Measurements from ENCODE around the gene PROK2. TPM values are rescaled to one million over a fixed set of nuclear protein-coding genes. Genes with fewer than 3 reads are reported as not detected.

PROK2 gene
- total and polyA plus RNA-seq, 8 donors, result 0.09 to 0.46 (median 0.34) TPM; not detected in 4

DNA sequence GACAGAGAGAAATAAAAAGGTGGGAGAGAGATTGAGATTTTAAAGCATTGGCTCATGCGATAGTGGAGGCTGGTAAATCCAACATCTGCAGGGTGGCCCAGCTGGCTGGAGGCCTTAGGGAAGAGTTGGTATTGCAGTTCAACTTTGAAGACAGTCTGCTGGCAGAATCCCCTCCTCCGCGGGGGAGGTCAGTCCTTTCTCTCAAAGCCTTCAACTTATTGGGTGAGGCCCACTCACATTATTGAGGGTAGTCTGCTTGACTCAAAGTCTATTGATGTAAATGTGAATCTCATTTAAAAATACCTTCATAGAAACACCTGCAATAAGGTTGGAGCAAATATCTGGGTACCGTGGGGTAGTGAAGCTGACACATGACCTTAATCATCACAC is 31.8 kb upstream of the PROK2 start:
- Histone ChIP-seq H3K27me3 (no peaks in the 10 kb centered on the region), H3K36me3 (no peaks in the 10 kb centered on the region), H3K27ac (no peak overlapping the region), H3K9me3 (no peaks in the 10 kb centered on the region), H3K4me1 (no peaks in the 10 kb centered on the region), H3K4me3 (no peak overlapping the region)
- DNase-seq, result no peak
- intact Hi-C loops (cut with DNase I), result no loop called here
- TF ChIP-seq, protein P1, sequence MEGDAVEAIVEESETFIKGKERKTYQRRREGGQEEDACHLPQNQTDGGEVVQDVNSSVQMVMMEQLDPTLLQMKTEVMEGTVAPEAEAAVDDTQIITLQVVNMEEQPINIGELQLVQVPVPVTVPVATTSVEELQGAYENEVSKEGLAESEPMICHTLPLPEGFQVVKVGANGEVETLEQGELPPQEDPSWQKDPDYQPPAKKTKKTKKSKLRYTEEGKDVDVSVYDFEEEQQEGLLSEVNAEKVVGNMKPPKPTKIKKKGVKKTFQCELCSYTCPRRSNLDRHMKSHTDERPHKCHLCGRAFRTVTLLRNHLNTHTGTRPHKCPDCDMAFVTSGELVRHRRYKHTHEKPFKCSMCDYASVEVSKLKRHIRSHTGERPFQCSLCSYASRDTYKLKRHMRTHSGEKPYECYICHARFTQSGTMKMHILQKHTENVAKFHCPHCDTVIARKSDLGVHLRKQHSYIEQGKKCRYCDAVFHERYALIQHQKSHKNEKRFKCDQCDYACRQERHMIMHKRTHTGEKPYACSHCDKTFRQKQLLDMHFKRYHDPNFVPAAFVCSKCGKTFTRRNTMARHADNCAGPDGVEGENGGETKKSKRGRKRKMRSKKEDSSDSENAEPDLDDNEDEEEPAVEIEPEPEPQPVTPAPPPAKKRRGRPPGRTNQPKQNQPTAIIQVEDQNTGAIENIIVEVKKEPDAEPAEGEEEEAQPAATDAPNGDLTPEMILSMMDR (IDR thresholded peaks at IDR 0.05), result no peak
- FAIRE-seq, result no peak
- whole genome bisulfite sequencing, 2 donors, result 88 to 92% methylated on average over 4 of the region's 4 CpGs
- no peak for ATAC-seq

DNA sequence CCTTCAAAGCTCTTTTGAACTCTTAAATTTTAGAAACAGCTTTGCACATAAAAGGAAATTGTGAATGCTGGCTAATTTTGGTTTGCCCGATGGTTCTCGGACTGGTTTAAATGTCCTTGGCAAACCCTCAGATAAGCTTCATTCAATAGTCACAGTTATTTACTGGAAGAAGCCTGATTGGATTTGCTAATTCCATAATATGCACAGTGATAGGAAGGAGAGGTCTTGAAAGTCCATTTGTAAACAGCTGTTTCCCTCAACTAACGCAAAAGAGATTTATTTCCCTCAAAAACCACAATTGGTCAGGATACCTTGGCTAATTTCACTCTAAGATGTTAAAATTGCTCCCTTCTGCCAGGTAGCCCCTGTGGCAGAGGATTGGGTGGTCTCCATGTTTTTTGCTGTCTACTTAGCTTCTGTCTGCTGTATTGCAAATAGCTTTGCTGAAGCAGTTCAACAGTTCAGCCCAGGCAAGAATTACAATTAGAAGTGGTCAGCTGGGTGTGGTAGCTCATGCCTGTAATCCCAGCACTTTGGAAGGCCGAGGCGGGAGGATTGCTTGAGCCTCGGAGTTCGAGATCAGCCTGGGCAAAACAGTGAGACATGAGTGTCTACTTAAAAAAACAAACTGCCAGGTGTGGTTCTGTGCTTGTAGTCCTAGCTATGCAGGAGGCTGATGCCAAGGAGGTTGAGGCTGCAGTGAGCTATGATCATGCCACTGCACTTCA is 30.6 kb upstream of the PROK2 start:
- no peak for DNase-seq
- H3K4me1 ChIP-seq, result no peaks in the 10 kb centered on the region
- H3K36me3 ChIP-seq, result no peaks in the 10 kb centered on the region
- H3K9me3 ChIP-seq, result no peaks in the 10 kb centered on the region
- TF ChIP-seq, protein P1 (IDR thresholded peaks at IDR 0.05), result no peak
- no peak overlapping the region for H3K27ac ChIP-seq
- no peak for FAIRE-seq
- WGBS, 2 donors, result 72 to 80% methylated on average over 7 of the region's 7 CpGs
- H3K4me3 ChIP-seq, result no peak overlapping the region
- intact Hi-C loops (cut with DNase I), result no loop called here
- ATAC-seq, result no peak
- H3K27me3 ChIP-seq, result no peaks in the 10 kb centered on the region

- no peaks in the 10 kb centered on the region for H3K4me1 ChIP-seq
- ATAC-seq (no peak), FAIRE-seq (no peak), DNase-seq (no peak)
- no peak overlapping the region for H3K27ac ChIP-seq
- no peaks in the 10 kb centered on the region for H3K9me3 ChIP-seq
- WGBS, 2 donors, result 85% methylated on average over 3 of the region's 3 CpGs
- intact Hi-C loops (cut with DNase I), result no loop called here
- H3K36me3 ChIP-seq, result no peaks in the 10 kb centered on the region
- TF ChIP-seq, protein P1 (IDR thresholded peaks at IDR 0.05), result no peak
- no peaks in the 10 kb centered on the region for H3K27me3 ChIP-seq
- H3K4me3 ChIP-seq, result no peak overlapping the region
Observed at GRCh38 chr3:71813704-71814103, 28.8 kb upstream of the PROK2 start.

DNA sequence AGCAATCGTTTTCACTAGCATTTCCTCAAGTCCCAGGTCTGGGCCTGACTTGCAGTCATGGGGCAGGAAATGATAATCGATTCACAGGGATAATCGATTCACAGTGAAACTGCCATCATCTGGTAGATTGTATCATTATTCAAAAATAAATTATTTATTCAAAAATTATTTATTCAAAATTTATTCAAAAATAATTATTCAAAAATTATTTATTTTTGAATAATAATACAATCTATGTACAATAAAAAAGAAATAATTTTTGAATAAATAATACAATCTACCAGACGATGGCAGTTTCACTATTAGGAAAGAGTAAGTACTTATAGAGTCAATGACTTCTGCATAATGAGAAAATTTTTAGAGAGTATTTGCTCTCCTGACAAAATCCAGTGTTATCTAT is 28.1 kb upstream of the PROK2 start:
- no peaks in the 10 kb centered on the region for H3K9me3 ChIP-seq
- FAIRE-seq, result peak; percentile 13
- no peak overlapping the region for H3K27ac ChIP-seq
- no peaks in the 10 kb centered on the region for H3K27me3 ChIP-seq
- no peak overlapping the region for H3K4me3 ChIP-seq
- H3K36me3 ChIP-seq, result no peaks in the 10 kb centered on the region
- TF ChIP-seq, protein P1 (IDR thresholded peaks at IDR 0.05), result no peak
- WGBS, 2 donors, result 76 to 82% methylated on average over 4 of the region's 4 CpGs
- DNase-seq, result no peak
- intact Hi-C loops (cut with DNase I), result no loop called here
- H3K4me1 ChIP-seq, result no peaks in the 10 kb centered on the region
- no peak for ATAC-seq

- Histone ChIP-seq H3K27me3 (no peaks in the 10 kb centered on the region), H3K9me3 (no peaks in the 10 kb centered on the region), H3K4me1 (no peaks in the 10 kb centered on the region), H3K27ac (no peak overlapping the region), H3K4me3 (no peak overlapping the region), H3K36me3 (no peaks in the 10 kb centered on the region)
- no peak for DNase-seq
- FAIRE-seq, result no peak
- 70 to 82% methylated on average over 3 of the region's 3 CpGs for WGBS, 2 donors
- TF ChIP-seq, protein P1 (IDR thresholded peaks at IDR 0.05), result no peak
- no peak for ATAC-seq
- intact Hi-C loops (cut with DNase I), result no loop called here
Observed at GRCh38 chr3:71810056-71810455, 25.1 kb upstream of the PROK2 start.
